CD4-positive, alpha-beta memory T cell (primary cell): ENCODE data around the gene GP1BB. TPM values are rescaled to one million over a fixed set of nuclear protein-coding genes. Genes with fewer than 3 reads are reported as not detected.

Experiments used
- CTCF ChIA-PET: fragments of 350-600 bp; sonication (Branson Sonifier 250); formaldehyde crosslinking; loops from one replicate; lab custom pipeline; 2021; ENCODE audit warnings: inconsistent platforms; ENCODE audit not compliant: partially characterized antibody; lab: Charles Lee
- POLR2A ChIA-PET: fragments of 350-600 bp; sonication (Branson Sonifier 250); formaldehyde crosslinking; loops from one replicate; lab custom pipeline; 2021; ENCODE audit not compliant: partially characterized antibody; lab: Charles Lee
- DNase-seq, 5 donors: peaks; one replicate each; pipeline versions ENCODE4 v3.0.0 to v3.0.0-alpha.2; 2020 to 2022; ENCODE audit warnings: mixed read lengths in 1 of 5
- H3K27ac ChIP-seq: one replicate; pipeline ENCODE4 v1.7.0; 2013; ENCODE audit warnings: low read depth, low read length
- H3K27me3 ChIP-seq: 2 replicates; pipeline ENCODE4 v1.7.0; 2013; ENCODE audit warnings: mild to moderate bottlenecking, low read length, moderate library complexity; ENCODE audit not compliant: insufficient read depth
- H3K36me3 ChIP-seq: 2 replicates; pipeline ENCODE4 v1.7.0; 2013; ENCODE audit warnings: mild to moderate bottlenecking, low read length, moderate library complexity; ENCODE audit not compliant: insufficient read depth
- H3K4me1 ChIP-seq: 2 replicates; pipeline ENCODE4 v1.7.0; 2013; ENCODE audit warnings: mild to moderate bottlenecking, low read length, moderate library complexity; ENCODE audit not compliant: insufficient read depth
- H3K4me3 ChIP-seq, 2 donors: one replicate each; pipeline ENCODE4 v1.7.0; 2013; ENCODE audit warnings: low read length in 2 of 2, mild to moderate bottlenecking in 1 of 2
- H3K9me3 ChIP-seq, 2 donors: one replicate each; pipeline ENCODE4 v1.7.0; 2013; ENCODE audit warnings: low read length in 2 of 2, control low read depth in 1 of 2; ENCODE audit not compliant: control insufficient read depth in 1 of 2
- H3K27ac Mint-ChIP-seq, 7 donors: one replicate each; pipeline ENCODE4 v1.8.0; 2020 to 2021; ENCODE audit warnings: mixed read lengths in 7 of 7, mild to moderate bottlenecking in 6 of 7, inconsistent platforms in 3 of 7, moderate library complexity in 3 of 7
- H3K27me3 Mint-ChIP-seq, 2 donors: one replicate each; pipeline ENCODE4 v1.8.0; 2020 to 2021; ENCODE audit warnings: mixed read lengths in 2 of 2
- H3K36me3 Mint-ChIP-seq, 2 donors: one replicate each; pipeline ENCODE4 v1.8.0; 2020 to 2021; ENCODE audit warnings: mixed read lengths in 2 of 2, inconsistent platforms in 1 of 2, mild to moderate bottlenecking in 1 of 2
- H3K4me1 Mint-ChIP-seq, 4 donors: one replicate each; pipeline ENCODE4 v1.8.0; 2020 to 2021; ENCODE audit warnings: mixed read lengths in 4 of 4, mild to moderate bottlenecking in 1 of 4
- H3K4me3 Mint-ChIP-seq, 8 donors: one replicate each; pipeline ENCODE4 v1.8.0; 2020 to 2021; ENCODE audit warnings: mixed read lengths in 8 of 8, mild to moderate bottlenecking in 7 of 8, moderate library complexity in 6 of 8, inconsistent platforms in 3 of 8
- H3K9me3 Mint-ChIP-seq, 8 donors: one replicate each; pipeline ENCODE4 v1.8.0; 2020 to 2021; ENCODE audit warnings: mixed read lengths in 8 of 8, mild to moderate bottlenecking in 5 of 8, inconsistent platforms in 3 of 8, moderate library complexity in 1 of 8
- intact Hi-C: fragments of 100-400 bp; cut with micrococcal nuclease; formaldehyde crosslinking; loops from one replicate; pipeline ENCODE4 v1.15.1; 2023
- polyA plus RNA-seq, 2 donors: library from polyadenylated mRNA; unstranded; fragments of 300-500 nt; fragmentation: Illumina TruSeq; gene quantifications; one replicate each; pipeline ENCODE4 v1.2.3, GENCODE V29; 2021
- total RNA-seq, 2 experiments: library from RNA; stranded (reverse); gene quantifications; one replicate each; pipeline ENCODE4 v1.2.3, GENCODE V29; 2021

GP1BB gene
- total and polyA plus RNA-seq, 4 experiments from 2014 or later: not detected

- Mint-ChIP-seq H3K36me3 (no peaks in the 10 kb centered on the region), H3K4me3 (no peak overlapping the region), H3K4me1 (no peaks in the 10 kb centered on the region), H3K9me3 (no peaks in the 10 kb centered on the region), H3K27ac (no peak overlapping the region), H3K27me3 (no peaks in the 10 kb centered on the region)
- CTCF ChIA-PET: interaction anchor here (1.3 kb wide), 1 partner anchor 15 kb away, joined by 3 read pairs; no protein-coding TSS in a partner anchor
- intact Hi-C loops: no loop called here
- H3K36me3 ChIP-seq: no peaks in the 10 kb centered on the region
- no peaks in the 10 kb centered on the region for H3K27me3 ChIP-seq
- no peaks in the 10 kb centered on the region for H3K9me3 ChIP-seq
- H3K4me3 ChIP-seq: no peak overlapping the region
- no peaks in the 10 kb centered on the region for H3K4me1 ChIP-seq
- DNase-seq: no peak
- POLR2A ChIA-PET: interaction anchor here (0.8 kb wide), 1 partner anchor 168 kb away, joined by 3 read pairs; no protein-coding TSS in a partner anchor
- H3K27ac ChIP-seq: no peak overlapping the region
Measured at GRCh38 chr22:19745155-19746101, 22.1 kb downstream of the GP1BB start.

- no peaks in the 10 kb centered on the region for H3K9me3 Mint-ChIP-seq
- intact Hi-C loops: no loop called here
- no peaks in the 10 kb centered on the region for H3K27me3 Mint-ChIP-seq
- Histone ChIP-seq H3K4me1 (no peaks in the 10 kb centered on the region), H3K9me3 (no peaks in the 10 kb centered on the region), H3K36me3 (no peaks in the 10 kb centered on the region), H3K27me3 (no peaks in the 10 kb centered on the region), H3K27ac (no peak overlapping the region), H3K4me3 (no peak overlapping the region)
- H3K27ac Mint-ChIP-seq: no peak overlapping the region
- no peak for DNase-seq
- H3K4me1 Mint-ChIP-seq: no peaks in the 10 kb centered on the region
- ChIA-PET CTCF (interaction anchor here (1.8 kb wide), 1 partner anchor 10 kb away, joined by 5 read pairs; no protein-coding TSS in a partner anchor), POLR2A (no interaction called here)
- H3K36me3 Mint-ChIP-seq: no peaks in the 10 kb centered on the region
- H3K4me3 Mint-ChIP-seq: no peak overlapping the region
Measured at GRCh38 chr22:19746726-19747125, 23.4 kb downstream of the GP1BB start.

GRCh38 chr22:19747551-19747950 lies 24.2 kb downstream of the GP1BB start:
- Mint-ChIP-seq H3K9me3 (no peaks in the 10 kb centered on the region), H3K4me1 (no peaks in the 10 kb centered on the region), H3K36me3 (no peaks in the 10 kb centered on the region), H3K27ac (no peak overlapping the region), H3K27me3 (peaks cover under 1% of the 10 kb centered on the region in 2 donors), H3K4me3 (no peak overlapping the region)
- ChIA-PET POLR2A (interaction anchor here (1.3 kb wide), 1 partner anchor 12 kb away, joined by 3 read pairs; no protein-coding TSS in a partner anchor), CTCF (interaction anchor here (1.8 kb wide), 1 partner anchor 9 kb away, joined by 5 read pairs; no protein-coding TSS in a partner anchor)
- no peaks in the 10 kb centered on the region for H3K4me1 ChIP-seq
- H3K4me3 ChIP-seq: no peak overlapping the region
- intact Hi-C loops: no loop called here
- H3K36me3 ChIP-seq: no peaks in the 10 kb centered on the region
- H3K27me3 ChIP-seq: no peaks in the 10 kb centered on the region
- DNase-seq: no peak
- no peak overlapping the region for H3K27ac ChIP-seq
- no peaks in the 10 kb centered on the region for H3K9me3 ChIP-seq

GRCh38 chr22:19748139-19748538 lies 24.8 kb downstream of the GP1BB start:
- H3K27ac ChIP-seq: no peak overlapping the region
- Mint-ChIP-seq H3K27me3 (peaks cover 3 to 4% of the 10 kb centered on the region in 2 donors), H3K4me3 (no peak overlapping the region), H3K36me3 (no peaks in the 10 kb centered on the region), H3K4me1 (no peaks in the 10 kb centered on the region), H3K9me3 (no peaks in the 10 kb centered on the region), H3K27ac (no peak overlapping the region)
- no peaks in the 10 kb centered on the region for H3K36me3 ChIP-seq
- ChIA-PET CTCF (interaction anchor here (1.8 kb wide), 1 partner anchor 8 kb away, joined by 5 read pairs; no protein-coding TSS in a partner anchor), POLR2A (interaction anchor here (1.3 kb wide), 2 partner anchors 8 to 11 kb away, joined by 3 read pairs; no protein-coding TSS in a partner anchor)
- no peak overlapping the region for H3K4me3 ChIP-seq
- DNase-seq: no peak
- intact Hi-C loops: no loop called here
- H3K4me1 ChIP-seq: no peaks in the 10 kb centered on the region
- H3K9me3 ChIP-seq: no peaks in the 10 kb centered on the region
- H3K27me3 ChIP-seq: no peaks in the 10 kb centered on the region

- Mint-ChIP-seq H3K4me1 (no peaks in the 10 kb centered on the region), H3K27ac (no peak overlapping the region), H3K4me3 (no peak overlapping the region), H3K36me3 (no peaks in the 10 kb centered on the region), H3K27me3 (peaks cover 6 to 10% of the 10 kb centered on the region in 2 donors), H3K9me3 (no peaks in the 10 kb centered on the region)
- Histone ChIP-seq H3K27ac (no peak overlapping the region), H3K4me3 (no peak overlapping the region), H3K36me3 (no peaks in the 10 kb centered on the region), H3K9me3 (no peaks in the 10 kb centered on the region), H3K4me1 (no peaks in the 10 kb centered on the region), H3K27me3 (no peaks in the 10 kb centered on the region)
- DNase-seq: no peak
- intact Hi-C loops: no loop called here
- ChIA-PET CTCF (interaction anchor here (1.6 kb wide), 1 partner anchor 161 kb away, joined by 4 read pairs; no protein-coding TSS in a partner anchor), POLR2A (interaction anchor here (1.3 kb wide), 2 partner anchors 9 to 10 kb away, joined by 3 read pairs; no protein-coding TSS in a partner anchor)
Measured at GRCh38 chr22:19748991-19749664, 25.8 kb downstream of the GP1BB start.

- H3K9me3 Mint-ChIP-seq: no peaks in the 10 kb centered on the region
- Histone ChIP-seq H3K4me3 (no peak overlapping the region), H3K27me3 (no peaks in the 10 kb centered on the region), H3K36me3 (no peaks in the 10 kb centered on the region), H3K9me3 (no peaks in the 10 kb centered on the region), H3K27ac (no peak overlapping the region), H3K4me1 (no peaks in the 10 kb centered on the region)
- ChIA-PET CTCF (interaction anchor here (1.6 kb wide), 1 partner anchor 160 kb away, joined by 4 read pairs; no protein-coding TSS in a partner anchor), POLR2A (no interaction called here)
- intact Hi-C loops: no loop called here
- peaks cover 0 to 2% (median 0%) of the 10 kb centered on the region in 4 donors for H3K4me1 Mint-ChIP-seq
- no peak overlapping the region for H3K27ac Mint-ChIP-seq
- H3K27me3 Mint-ChIP-seq: peaks cover 7 to 16% of the 10 kb centered on the region in 2 donors
- DNase-seq: no peak
- no peaks in the 10 kb centered on the region for H3K36me3 Mint-ChIP-seq
- no peak overlapping the region for H3K4me3 Mint-ChIP-seq
Measured at GRCh38 chr22:19749876-19750275, 26.5 kb downstream of the GP1BB start.
